Diencephalon (tissue), 1 donor: Measurements from ENCODE around the gene PRTFDC1. TPM values are rescaled to one million over a fixed set of nuclear protein-coding genes. Genes with fewer than 3 reads are reported as not detected.

Source experiments
- small RNA-seq: library from RNA; depleted of rRNA; stranded (forward); fragments of <200 nt; gene quantifications from one replicate; pipeline ENCODE3, GENCODE V24; 2014
- total RNA-seq: library from RNA; depleted of rRNA; stranded (reverse); fragments of >200 nt; gene quantifications from one replicate; pipeline ENCODE4 v1.2.3, GENCODE V29; 2014

The PRTFDC1 gene, protein sequence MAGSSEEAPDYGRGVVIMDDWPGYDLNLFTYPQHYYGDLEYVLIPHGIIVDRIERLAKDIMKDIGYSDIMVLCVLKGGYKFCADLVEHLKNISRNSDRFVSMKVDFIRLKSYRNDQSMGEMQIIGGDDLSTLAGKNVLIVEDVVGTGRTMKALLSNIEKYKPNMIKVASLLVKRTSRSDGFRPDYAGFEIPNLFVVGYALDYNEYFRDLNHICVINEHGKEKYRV
- total RNA-seq: 31.8 TPM

DNA sequence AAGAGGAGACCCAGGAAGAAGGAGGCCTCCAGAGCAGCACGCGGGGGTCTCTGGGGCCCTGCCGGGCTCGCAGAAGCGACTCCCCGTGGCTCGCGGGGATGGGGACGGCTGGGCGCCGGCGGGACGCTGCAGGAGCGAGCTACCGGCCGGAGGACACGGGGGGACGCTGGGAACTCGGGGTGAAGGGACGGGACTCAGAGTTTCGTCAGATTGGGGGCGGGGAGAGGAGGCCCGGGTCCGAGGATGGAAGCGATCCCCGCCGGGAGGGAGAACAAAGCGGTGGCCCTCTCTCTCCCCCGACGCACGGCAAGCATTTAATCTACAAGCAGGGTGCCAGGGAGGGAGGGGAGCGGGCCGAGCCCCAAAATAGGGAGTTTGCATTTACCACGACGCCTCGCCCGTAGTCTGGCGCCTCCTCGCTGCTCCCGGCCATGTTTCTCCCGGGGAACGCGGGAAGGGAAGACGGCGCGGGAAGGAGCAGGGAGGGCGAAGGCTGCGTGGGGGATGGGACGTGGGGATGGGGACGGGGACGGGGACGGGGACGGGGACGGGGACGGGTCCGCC is at the start of gene PRTFDC1:
Gene PRTFDC1 (minus strand): TSS at position 464 of the 564 bp plus-strand sequence. CDS start 31 bp downstream, at position 433.

Small RNA genes within 50 kb of the gene (small RNA-seq; reads per million reads assigned to genes)
- gene AL512598.1: not detected
- gene RN7SKP241: not detected

Other genes starting within 250 kb of the PRTFDC1 start
- 223 TPM for gene ARHGAP21, start 228.7 kb downstream of the PRTFDC1 start, total RNA-seq
- gene ENKUR, start 63.6 kb upstream of the PRTFDC1 start, total RNA-seq: 16.6 TPM
- gene THNSL1, start 64.0 kb upstream of the PRTFDC1 start, total RNA-seq: 19.4 TPM
- 14.3 TPM for gene GPR158, start 222.4 kb upstream of the PRTFDC1 start, total RNA-seq